GM12875 (cell line): ENCODE results near the gene EPB41.

ENCODE experiments used
- H3K4me3 ChIP-seq: one replicate; pipeline ENCODE4 v1.5.1; 2011; ENCODE audit warnings: low read depth, low read length, control low read depth
- CTCF ChIP-seq: IDR thresholded peaks from 2 replicates; pipeline ENCODE4 v1.5.1; 2011; ENCODE audit warnings: low read depth, mild to moderate bottlenecking, control low read depth, inconsistent platforms, low read length, moderate library complexity, borderline replicate concordance; ENCODE audit not compliant: insufficient read depth

Gene EPB41

GRCh38 chr1:28927266-28927647 lies 12.9 kb downstream of the EPB41 start:
- no peak for TF ChIP-seq CTCF
- H3K4me3 ChIP-seq = no peak overlapping the region

GRCh38 chr1:28927648-28928313 lies 13.4 kb downstream of the EPB41 start:
- TF ChIP-seq CTCF = no peak
- no peak overlapping the region for H3K4me3 ChIP-seq

- no peak for TF ChIP-seq CTCF
Observed at GRCh38 chr1:28928314-28928941, 14.1 kb downstream of the EPB41 start.

GRCh38 chr1:28933277-28933676 lies 18.9 kb downstream of the EPB41 start:
- TF ChIP-seq CTCF = no peak
- H3K4me3 ChIP-seq = no peak overlapping the region

More at GRCh38 chr1:28928314-28928941, 14.1 kb downstream of the EPB41 start:
- no peak overlapping the region for H3K4me3 ChIP-seq

GRCh38 chr1:28933918-28934317 lies 19.5 kb downstream of the EPB41 start:
- no peak for TF ChIP-seq CTCF
- no peak overlapping the region for H3K4me3 ChIP-seq

- TF ChIP-seq CTCF = no peak
- H3K4me3 ChIP-seq = no peak overlapping the region
Observed at GRCh38 chr1:28934676-28935075, 20.3 kb downstream of the EPB41 start.

- TF ChIP-seq CTCF = no peak
- H3K4me3 ChIP-seq = no peak overlapping the region
Observed at GRCh38 chr1:28935293-28935692, 20.9 kb downstream of the EPB41 start.
